WTC11 (cell line): ENCODE results near the gene MADD. TPM values are rescaled to one million over a fixed set of nuclear protein-coding genes. Genes with fewer than 3 reads are reported as not detected.

Experiments used
- ATAC-seq: fragments of 200-7000 bp; cut with Tn5 transposase; 2 replicates; pipeline ENCODE4 v1.10.0; 2021; ENCODE audit warnings: mild to moderate bottlenecking, moderate library complexity
- CTCF ChIA-PET: fragments of 300-600 bp; sonication (Branson Sonifier 250); formaldehyde crosslinking; loops from one replicate; lab custom pipeline; 2021; ENCODE audit warnings: antibody characterized with exemption; lab: Charles Lee
- POLR2A ChIA-PET: fragments of 350-600 bp; sonication (Branson Sonifier 250); formaldehyde crosslinking; loops from one replicate; lab custom pipeline; 2021; ENCODE audit warnings: antibody characterized with exemption; lab: Charles Lee
- DNase-seq: peaks from one replicate; pipeline ENCODE4 v3.0.0; 2021; ENCODE audit warnings: low spot score
- H3K27ac Mint-ChIP-seq: 2 replicates; pipeline ENCODE4 v1.8.0; 2021; ENCODE audit warnings: mixed read lengths
- H3K27me3 Mint-ChIP-seq: 2 replicates; pipeline ENCODE4 v1.8.0; 2021; ENCODE audit warnings: low read depth, mild to moderate bottlenecking, moderate library complexity, mixed read lengths
- H3K36me3 Mint-ChIP-seq: 2 replicates; pipeline ENCODE4 v1.8.0; 2021; ENCODE audit warnings: mixed read lengths
- H3K4me1 Mint-ChIP-seq: 2 replicates; pipeline ENCODE4 v1.8.0; 2022; ENCODE audit warnings: mixed read lengths
- H3K4me3 Mint-ChIP-seq: 2 replicates; pipeline ENCODE4 v1.8.0; 2021; ENCODE audit warnings: mild to moderate bottlenecking, moderate library complexity, mixed read lengths
- H3K9me3 Mint-ChIP-seq: 2 replicates; pipeline ENCODE4 v1.8.0; 2021; ENCODE audit warnings: mixed read lengths
- ESRRA ChIP-seq: sonication (generic); formaldehyde crosslinking; IDR thresholded peaks from 2 replicates; pipeline ENCODE4 v1.8.1; 2022; ENCODE audit warnings: mild to moderate bottlenecking, missing genetic modification reagents, borderline replicate concordance
- FOXK1 ChIP-seq: sonication (generic); formaldehyde crosslinking; IDR thresholded peaks from 2 replicates; pipeline ENCODE4 v1.8.0; 2022; ENCODE audit warnings: mild to moderate bottlenecking, moderate library complexity, missing genetic modification reagents
- FOXP1 ChIP-seq: sonication (generic); formaldehyde crosslinking; IDR thresholded peaks from 2 replicates; pipeline ENCODE4 v1.8.0; 2022; ENCODE audit warnings: missing genetic modification reagents, mild to moderate bottlenecking, moderate library complexity, borderline replicate concordance
- GTF2I ChIP-seq: fragments of 250-450 bp; sonication (Bioruptor Pico); conservative IDR thresholded peaks from 2 replicates; pipeline ENCODE4 v1.4.0; 2021; ENCODE audit warnings: mild to moderate bottlenecking
- IRF2 ChIP-seq: sonication (generic); formaldehyde crosslinking; IDR thresholded peaks from 2 replicates; pipeline ENCODE4 v1.8.0; 2022; ENCODE audit warnings: low read depth, missing genetic modification reagents, borderline replicate concordance
- JUN ChIP-seq: sonication (generic); formaldehyde crosslinking; IDR thresholded peaks from 2 replicates; pipeline ENCODE4 v1.8.0; 2023; ENCODE audit warnings: mild to moderate bottlenecking, missing genetic modification reagents
- KAT7 ChIP-seq: sonication (generic); formaldehyde crosslinking; IDR thresholded peaks from 2 replicates; pipeline ENCODE4 v1.8.1; 2023; ENCODE audit warnings: missing genetic modification reagents, mild to moderate bottlenecking, borderline replicate concordance
- NFE2L1 ChIP-seq: sonication (generic); formaldehyde crosslinking; IDR thresholded peaks from 2 replicates; pipeline ENCODE4 v1.8.1; 2023; ENCODE audit warnings: missing genetic modification reagents
- NR3C1 ChIP-seq: sonication (generic); formaldehyde crosslinking; conservative IDR thresholded peaks from 2 replicates; pipeline ENCODE4 v1.8.1; 2023; ENCODE audit warnings: low read depth, mild to moderate bottlenecking, missing genetic modification reagents
- ZNF219 ChIP-seq: sonication (generic); formaldehyde crosslinking; IDR thresholded peaks from 2 replicates; pipeline ENCODE4 v1.8.0; 2023; ENCODE audit warnings: missing genetic modification reagents, mild to moderate bottlenecking, borderline replicate concordance
- ZNF423 ChIP-seq: fragments of 250-450 bp; sonication (Bioruptor Pico); IDR thresholded peaks from 2 replicates; pipeline ENCODE4 v2.1.2; 2022; ENCODE audit warnings: mild to moderate bottlenecking, moderate library complexity
- total RNA-seq: library from RNA; stranded (reverse); gene quantifications from 3 replicates; pipeline ENCODE4 v1.2.3, GENCODE V29; 2021
- TF ChIP-seq, protein P1 (sequence below): sonication (generic); formaldehyde crosslinking; IDR thresholded peaks from 2 replicates; pipeline ENCODE4 v1.8.1; 2023; ENCODE audit warnings: mild to moderate bottlenecking, missing genetic modification reagents
- TF ChIP-seq, protein P2 (sequence below): sonication (generic); formaldehyde crosslinking; IDR thresholded peaks from 2 replicates; pipeline ENCODE4 v1.8.1; 2022; ENCODE audit warnings: low read depth, mild to moderate bottlenecking, moderate library complexity, missing genetic modification reagents, borderline replicate concordance
- TF ChIP-seq, protein P3 (sequence below): sonication (generic); formaldehyde crosslinking; IDR thresholded peaks from 2 replicates; pipeline ENCODE4 v1.8.0; 2023; ENCODE audit warnings: mild to moderate bottlenecking, missing genetic modification reagents
- TF ChIP-seq, protein P4 (sequence below): sonication (generic); formaldehyde crosslinking; IDR thresholded peaks from 2 replicates; pipeline ENCODE4 v1.8.1; 2023; ENCODE audit warnings: mild to moderate bottlenecking, missing genetic modification reagents
- TF ChIP-seq, protein P5 (sequence below): sonication (generic); formaldehyde crosslinking; IDR thresholded peaks from 2 replicates; pipeline ENCODE4 v1.8.0; 2022; ENCODE audit warnings: mild to moderate bottlenecking, missing genetic modification reagents
- TF ChIP-seq, protein P6 (sequence below): sonication (generic); formaldehyde crosslinking; IDR thresholded peaks from 2 replicates; pipeline ENCODE4 v1.8.0; 2022; ENCODE audit warnings: mild to moderate bottlenecking, missing genetic modification reagents

Gene MADD
- total RNA-seq, 1 experiment from 2014 or later = 47.5 TPM

DNA sequence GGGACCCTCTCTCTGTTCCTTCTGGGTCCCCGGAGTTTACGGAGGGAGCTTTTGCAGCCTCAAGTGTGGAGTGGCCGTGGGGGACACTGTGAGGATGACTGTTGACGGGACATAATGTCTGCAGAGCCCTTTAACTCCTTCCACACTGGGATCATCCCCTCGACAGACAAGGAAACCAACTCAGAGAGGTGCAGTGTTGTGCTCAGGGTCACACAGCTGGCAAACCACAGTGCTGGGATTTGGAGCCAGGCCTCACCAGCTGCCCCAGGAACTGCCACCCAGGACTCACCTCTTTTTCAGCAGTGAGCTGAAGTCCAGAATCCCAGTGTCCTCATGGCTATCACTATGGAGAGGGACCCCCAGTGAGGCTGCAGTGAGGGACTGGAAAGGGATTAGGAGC is 77.2 kb downstream of the MADD start (continued):
- TF ChIP-seq, protein P1, sequence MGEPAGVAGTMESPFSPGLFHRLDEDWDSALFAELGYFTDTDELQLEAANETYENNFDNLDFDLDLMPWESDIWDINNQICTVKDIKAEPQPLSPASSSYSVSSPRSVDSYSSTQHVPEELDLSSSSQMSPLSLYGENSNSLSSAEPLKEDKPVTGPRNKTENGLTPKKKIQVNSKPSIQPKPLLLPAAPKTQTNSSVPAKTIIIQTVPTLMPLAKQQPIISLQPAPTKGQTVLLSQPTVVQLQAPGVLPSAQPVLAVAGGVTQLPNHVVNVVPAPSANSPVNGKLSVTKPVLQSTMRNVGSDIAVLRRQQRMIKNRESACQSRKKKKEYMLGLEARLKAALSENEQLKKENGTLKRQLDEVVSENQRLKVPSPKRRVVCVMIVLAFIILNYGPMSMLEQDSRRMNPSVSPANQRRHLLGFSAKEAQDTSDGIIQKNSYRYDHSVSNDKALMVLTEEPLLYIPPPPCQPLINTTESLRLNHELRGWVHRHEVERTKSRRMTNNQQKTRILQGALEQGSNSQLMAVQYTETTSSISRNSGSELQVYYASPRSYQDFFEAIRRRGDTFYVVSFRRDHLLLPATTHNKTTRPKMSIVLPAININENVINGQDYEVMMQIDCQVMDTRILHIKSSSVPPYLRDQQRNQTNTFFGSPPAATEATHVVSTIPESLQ (CRISPR knock-in tag) = no peak

DNA sequence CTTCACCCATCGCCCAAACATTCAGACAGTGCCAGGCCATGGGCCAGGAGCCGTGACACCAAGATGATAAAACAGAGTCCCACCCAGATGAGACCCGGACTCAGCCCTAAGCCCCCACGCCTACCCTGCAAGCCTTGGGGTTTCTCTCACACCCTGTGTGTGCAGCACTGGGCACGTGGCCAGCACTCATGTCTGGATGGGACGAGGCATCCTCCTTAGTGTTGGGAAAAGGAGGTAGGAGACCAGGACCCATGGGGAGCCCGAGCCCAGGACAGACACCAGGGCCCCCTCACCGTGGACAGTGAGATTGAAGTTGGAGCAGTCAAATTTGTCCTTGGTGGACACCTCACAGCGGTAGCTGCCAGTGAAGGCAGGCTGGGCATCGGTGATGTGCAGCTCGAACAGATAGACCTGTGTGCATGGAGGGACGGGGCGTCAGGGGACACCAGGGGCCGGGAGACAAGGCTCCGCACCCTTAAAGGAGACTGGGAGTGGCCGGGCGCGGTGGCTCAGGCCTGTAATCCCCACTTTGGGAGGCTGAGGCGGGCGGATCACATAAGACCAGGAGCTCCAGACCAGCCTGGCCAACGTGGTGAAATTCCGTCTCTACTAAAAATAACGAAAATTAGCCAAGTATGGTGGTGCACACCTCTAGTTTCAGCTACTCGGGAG is 78.3 kb downstream of the MADD start:
- peaks cover 8% of the 10 kb centered on the region; the same call in 1 of the 2 replicates for H3K4me1 Mint-ChIP-seq
- H3K4me3 Mint-ChIP-seq = no peak overlapping the region
- H3K36me3 Mint-ChIP-seq = no peaks in the 10 kb centered on the region
- DNase-seq (no peak), ATAC-seq (no peak)
- CTCF ChIA-PET = interaction anchor here (1.4 kb wide), 1 partner anchor 91 kb away, joined by 3 read pairs; the partner anchor contains the start of gene NR1H3
- POLR2A ChIA-PET = no interaction called here
- no peak overlapping the region for H3K27ac Mint-ChIP-seq
- no peaks in the 10 kb centered on the region for H3K9me3 Mint-ChIP-seq
- no peaks in the 10 kb centered on the region for H3K27me3 Mint-ChIP-seq
- TF ChIP-seq ZNF423 = no peak
- TF ChIP-seq NFE2L1 (CRISPR knock-in tag) = no peak
- TF ChIP-seq FOXK1 (CRISPR knock-in tag) = no peak
- TF ChIP-seq FOXP1 = no peak
- TF ChIP-seq JUN (CRISPR knock-in tag) = no peak
- no peak for TF ChIP-seq ZNF219
- TF ChIP-seq GTF2I (CRISPR knock-in tag) = no peak
- TF ChIP-seq, protein P2, sequence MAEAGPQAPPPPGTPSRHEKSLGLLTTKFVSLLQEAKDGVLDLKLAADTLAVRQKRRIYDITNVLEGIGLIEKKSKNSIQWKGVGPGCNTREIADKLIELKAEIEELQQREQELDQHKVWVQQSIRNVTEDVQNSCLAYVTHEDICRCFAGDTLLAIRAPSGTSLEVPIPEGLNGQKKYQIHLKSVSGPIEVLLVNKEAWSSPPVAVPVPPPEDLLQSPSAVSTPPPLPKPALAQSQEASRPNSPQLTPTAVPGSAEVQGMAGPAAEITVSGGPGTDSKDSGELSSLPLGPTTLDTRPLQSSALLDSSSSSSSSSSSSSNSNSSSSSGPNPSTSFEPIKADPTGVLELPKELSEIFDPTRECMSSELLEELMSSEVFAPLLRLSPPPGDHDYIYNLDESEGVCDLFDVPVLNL = no peak
- TF ChIP-seq, all 79 proteins: peak for 0

DNA sequence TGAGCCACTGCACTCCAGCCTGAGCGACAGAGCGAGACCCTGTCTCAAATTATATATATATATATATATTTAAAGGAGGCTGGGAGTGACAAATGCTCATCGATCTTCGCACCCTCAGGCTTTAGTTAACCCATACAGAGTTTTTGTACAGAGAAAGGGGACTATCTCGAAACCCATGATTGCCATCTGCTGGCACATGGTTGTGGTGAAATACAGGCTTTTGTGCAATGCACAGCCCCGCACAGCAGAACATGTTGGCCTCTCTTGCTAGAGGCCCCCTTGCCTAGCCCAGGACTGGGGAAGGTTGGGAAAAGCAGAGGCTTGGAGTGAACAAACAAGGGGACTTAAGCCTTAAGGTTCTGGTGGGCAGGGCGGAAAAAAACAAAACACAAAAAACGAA is 78.9 kb downstream of the MADD start:
- Mint-ChIP-seq H3K9me3 (no peaks in the 10 kb centered on the region), H3K4me1 (peaks cover 8% of the 10 kb centered on the region; the same call in 1 of the 2 replicates), H3K4me3 (no peak overlapping the region), H3K27me3 (no peaks in the 10 kb centered on the region), H3K27ac (no peak overlapping the region), H3K36me3 (no peaks in the 10 kb centered on the region)
- POLR2A ChIA-PET = no interaction called here
- ATAC-seq = peak; percentile 53
- CTCF ChIA-PET = interaction anchor here (1.4 kb wide), 2 partner anchors 89 to 91 kb away, joined by 3 to 6 read pairs; partner anchors contain the start of gene NR1H3
- peak; percentile 36 for DNase-seq
- TF ChIP-seq, protein P3, sequence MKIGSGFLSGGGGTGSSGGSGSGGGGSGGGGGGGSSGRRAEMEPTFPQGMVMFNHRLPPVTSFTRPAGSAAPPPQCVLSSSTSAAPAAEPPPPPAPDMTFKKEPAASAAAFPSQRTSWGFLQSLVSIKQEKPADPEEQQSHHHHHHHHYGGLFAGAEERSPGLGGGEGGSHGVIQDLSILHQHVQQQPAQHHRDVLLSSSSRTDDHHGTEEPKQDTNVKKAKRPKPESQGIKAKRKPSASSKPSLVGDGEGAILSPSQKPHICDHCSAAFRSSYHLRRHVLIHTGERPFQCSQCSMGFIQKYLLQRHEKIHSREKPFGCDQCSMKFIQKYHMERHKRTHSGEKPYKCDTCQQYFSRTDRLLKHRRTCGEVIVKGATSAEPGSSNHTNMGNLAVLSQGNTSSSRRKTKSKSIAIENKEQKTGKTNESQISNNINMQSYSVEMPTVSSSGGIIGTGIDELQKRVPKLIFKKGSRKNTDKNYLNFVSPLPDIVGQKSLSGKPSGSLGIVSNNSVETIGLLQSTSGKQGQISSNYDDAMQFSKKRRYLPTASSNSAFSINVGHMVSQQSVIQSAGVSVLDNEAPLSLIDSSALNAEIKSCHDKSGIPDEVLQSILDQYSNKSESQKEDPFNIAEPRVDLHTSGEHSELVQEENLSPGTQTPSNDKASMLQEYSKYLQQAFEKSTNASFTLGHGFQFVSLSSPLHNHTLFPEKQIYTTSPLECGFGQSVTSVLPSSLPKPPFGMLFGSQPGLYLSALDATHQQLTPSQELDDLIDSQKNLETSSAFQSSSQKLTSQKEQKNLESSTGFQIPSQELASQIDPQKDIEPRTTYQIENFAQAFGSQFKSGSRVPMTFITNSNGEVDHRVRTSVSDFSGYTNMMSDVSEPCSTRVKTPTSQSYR (CRISPR knock-in tag) = no peak
- TF ChIP-seq ESRRA (CRISPR knock-in tag) = no peak
- TF ChIP-seq IRF2 = no peak
- TF ChIP-seq KAT7 = no peak

DNA sequence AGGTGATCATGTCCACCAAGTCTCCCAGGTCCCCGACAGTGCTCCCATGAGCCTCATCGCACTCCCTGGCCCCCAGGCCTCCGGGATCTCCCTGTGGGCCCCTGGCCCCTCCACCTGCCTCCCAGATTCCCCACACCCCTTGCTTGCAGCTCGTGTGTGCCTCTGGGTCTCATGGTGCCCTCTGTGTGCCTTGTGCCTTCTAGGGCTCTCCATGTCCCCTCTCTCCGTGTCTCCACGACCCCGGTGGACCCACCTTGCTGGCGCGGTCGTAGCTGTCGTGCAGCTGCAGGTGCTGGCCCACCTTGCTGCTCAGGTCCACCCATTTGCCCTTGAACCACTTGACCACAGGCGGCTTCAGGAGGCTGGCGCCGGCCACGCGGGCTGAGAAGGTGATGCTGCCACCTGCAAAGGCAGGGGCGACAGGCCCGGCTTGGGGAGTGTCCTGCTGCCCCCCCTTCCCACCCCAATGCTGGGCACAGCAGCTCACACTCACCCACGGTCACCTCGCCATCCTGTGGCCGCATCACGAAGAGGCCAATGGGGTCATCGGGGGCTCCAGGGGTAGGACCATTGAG is 79.7 kb downstream of the MADD start:
- ChIA-PET POLR2A (interaction anchor here (0.7 kb wide), 1 partner anchor 92 kb away, joined by 4 read pairs; the partner anchor contains the start of gene NR1H3), CTCF (interaction anchor here (0.6 to 1.4 kb wide), 5 partner anchors 25 to 197 kb away, joined by 3 to 6 read pairs (median 3); partner anchors contain the start of gene NR1H3)
- no peak overlapping the region for H3K4me3 Mint-ChIP-seq
- no peaks in the 10 kb centered on the region for H3K36me3 Mint-ChIP-seq
- H3K27ac Mint-ChIP-seq = no peak overlapping the region
- ATAC-seq = no peak
- no peak for DNase-seq
- no peaks in the 10 kb centered on the region for H3K27me3 Mint-ChIP-seq
- H3K4me1 Mint-ChIP-seq = peaks cover 13% of the 10 kb centered on the region
- H3K9me3 Mint-ChIP-seq = no peaks in the 10 kb centered on the region
- TF ChIP-seq, protein P4, sequence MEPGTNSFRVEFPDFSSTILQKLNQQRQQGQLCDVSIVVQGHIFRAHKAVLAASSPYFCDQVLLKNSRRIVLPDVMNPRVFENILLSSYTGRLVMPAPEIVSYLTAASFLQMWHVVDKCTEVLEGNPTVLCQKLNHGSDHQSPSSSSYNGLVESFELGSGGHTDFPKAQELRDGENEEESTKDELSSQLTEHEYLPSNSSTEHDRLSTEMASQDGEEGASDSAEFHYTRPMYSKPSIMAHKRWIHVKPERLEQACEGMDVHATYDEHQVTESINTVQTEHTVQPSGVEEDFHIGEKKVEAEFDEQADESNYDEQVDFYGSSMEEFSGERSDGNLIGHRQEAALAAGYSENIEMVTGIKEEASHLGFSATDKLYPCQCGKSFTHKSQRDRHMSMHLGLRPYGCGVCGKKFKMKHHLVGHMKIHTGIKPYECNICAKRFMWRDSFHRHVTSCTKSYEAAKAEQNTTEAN (CRISPR knock-in tag) = no peak
- TF ChIP-seq NR3C1 = no peak
- TF ChIP-seq, protein P5, sequence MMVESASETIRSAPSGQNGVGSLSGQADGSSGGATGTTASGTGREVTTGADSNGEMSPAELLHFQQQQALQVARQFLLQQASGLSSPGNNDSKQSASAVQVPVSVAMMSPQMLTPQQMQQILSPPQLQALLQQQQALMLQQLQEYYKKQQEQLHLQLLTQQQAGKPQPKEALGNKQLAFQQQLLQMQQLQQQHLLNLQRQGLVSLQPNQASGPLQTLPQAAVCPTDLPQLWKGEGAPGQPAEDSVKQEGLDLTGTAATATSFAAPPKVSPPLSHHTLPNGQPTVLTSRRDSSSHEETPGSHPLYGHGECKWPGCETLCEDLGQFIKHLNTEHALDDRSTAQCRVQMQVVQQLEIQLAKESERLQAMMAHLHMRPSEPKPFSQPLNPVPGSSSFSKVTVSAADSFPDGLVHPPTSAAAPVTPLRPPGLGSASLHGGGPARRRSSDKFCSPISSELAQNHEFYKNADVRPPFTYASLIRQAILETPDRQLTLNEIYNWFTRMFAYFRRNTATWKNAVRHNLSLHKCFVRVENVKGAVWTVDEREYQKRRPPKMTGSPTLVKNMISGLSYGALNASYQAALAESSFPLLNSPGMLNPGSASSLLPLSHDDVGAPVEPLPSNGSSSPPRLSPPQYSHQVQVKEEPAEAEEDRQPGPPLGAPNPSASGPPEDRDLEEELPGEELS = no peak
- TF ChIP-seq, protein P6, sequence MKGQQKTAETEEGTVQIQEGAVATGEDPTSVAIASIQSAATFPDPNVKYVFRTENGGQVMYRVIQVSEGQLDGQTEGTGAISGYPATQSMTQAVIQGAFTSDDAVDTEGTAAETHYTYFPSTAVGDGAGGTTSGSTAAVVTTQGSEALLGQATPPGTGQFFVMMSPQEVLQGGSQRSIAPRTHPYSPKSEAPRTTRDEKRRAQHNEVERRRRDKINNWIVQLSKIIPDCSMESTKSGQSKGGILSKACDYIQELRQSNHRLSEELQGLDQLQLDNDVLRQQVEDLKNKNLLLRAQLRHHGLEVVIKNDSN (CRISPR knock-in tag) = no peak
